GM18498 (cell line): ENCODE measurements around the gene UTP18.
A peak's percentile ranks its signal among the peaks of the same experiment; 100 is the strongest.
"Not testable (repeated sequence)": the region's sequence is repeated elsewhere in the genome, so short reads cannot be mapped to it uniquely, and the experiment has no call there.

Source experiments
- ATAC-seq: cut with Tn5 transposase; IDR thresholded peaks from one replicate; pipeline ENCODE4 v1.9.1; 2021; ENCODE audit warnings: mild to moderate bottlenecking, moderate library complexity; ENCODE audit not compliant: unreplicated experiment

Gene UTP18

GRCh38 chr17:51260237-51261023, at the start of gene UTP18:
TSS of gene UTP18 (plus strand) at chr17:51260546. CDS start at chr17:51260585, 39 bp downstream.
- peak; percentile 80 for ATAC-seq

DNA sequence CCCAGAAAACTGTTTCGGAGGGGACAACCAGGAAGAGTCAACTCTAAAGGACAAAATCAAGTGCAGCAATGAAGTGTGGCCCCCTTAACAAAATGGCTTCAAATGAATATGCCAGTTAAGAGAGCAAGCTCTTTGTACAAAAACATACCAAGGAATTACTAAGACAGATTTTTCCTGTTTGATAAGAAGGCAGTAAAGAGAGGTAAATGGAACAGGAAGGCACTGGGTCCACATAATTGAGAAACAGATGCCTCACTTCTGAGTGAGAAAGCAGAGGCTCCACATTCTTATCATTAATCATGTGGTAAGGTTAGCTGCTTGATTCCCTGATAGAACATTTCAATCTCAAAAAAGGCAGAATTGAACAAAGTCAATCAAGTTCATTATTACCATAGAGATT, 45.4 kb upstream of the UTP18 start:
- ATAC-seq = no peak

GRCh38 chr17:51217946-51218345, 42.4 kb upstream of the UTP18 start:
- ATAC-seq = no peak

DNA sequence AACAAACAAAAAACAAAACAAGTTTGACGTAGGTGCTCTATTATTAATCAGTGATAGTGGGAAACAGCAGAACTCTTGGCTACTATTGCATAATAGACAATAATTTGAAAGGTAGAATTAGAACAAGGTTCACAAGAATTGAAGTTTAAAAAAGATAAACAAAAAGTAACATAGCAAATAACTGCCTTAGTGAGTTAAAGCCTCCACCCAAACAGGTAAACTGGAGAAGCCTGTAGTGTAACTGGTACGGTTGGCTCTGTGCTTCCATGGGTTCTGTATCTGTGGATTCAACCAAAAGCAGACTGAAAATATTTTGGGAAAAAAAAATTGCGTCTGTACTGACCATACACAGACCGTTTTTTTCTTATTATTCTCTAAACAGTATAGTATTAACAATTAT, 39.0 kb upstream of the UTP18 start:
- ATAC-seq = no peak

DNA sequence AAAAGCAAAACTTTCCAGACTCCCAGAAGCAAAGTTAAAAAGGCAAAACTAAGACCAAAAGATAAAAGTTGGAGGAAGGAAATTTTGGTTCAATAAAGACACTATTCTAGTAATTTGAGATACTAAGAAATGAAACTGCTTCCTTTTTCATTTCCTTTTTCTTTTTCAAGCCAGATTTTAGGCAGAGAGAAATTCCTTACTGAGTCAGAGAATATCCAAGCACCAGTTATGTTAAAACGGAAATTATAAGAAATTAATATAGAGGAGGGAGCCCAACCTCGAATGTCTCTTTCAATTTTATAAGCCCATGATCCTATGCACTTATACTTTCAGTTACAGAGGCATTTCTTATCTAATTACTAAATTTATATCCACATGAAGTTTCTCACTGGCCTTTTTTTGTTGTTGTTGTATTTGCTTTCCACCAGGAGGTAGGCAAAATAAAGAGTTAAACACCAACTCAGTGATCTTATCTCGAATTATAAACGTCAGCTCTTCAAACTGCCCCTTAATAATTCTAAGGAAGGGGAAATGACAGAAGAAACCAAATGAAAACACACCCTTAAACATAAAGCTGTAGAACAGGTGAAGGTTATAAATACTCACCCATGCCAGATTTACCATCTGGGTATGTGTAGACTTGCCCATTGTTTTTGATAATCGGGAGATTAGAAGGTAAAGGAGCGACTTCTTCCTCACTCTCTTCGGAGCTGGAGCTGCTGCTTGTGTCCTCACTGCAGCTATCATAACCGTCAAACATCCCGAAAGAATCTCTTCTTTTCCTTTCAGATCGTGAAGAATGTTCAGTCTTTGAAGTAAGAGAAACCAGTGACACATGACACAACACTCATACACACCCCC, 35.7 kb upstream of the UTP18 start:
- ATAC-seq = no peak

DNA sequence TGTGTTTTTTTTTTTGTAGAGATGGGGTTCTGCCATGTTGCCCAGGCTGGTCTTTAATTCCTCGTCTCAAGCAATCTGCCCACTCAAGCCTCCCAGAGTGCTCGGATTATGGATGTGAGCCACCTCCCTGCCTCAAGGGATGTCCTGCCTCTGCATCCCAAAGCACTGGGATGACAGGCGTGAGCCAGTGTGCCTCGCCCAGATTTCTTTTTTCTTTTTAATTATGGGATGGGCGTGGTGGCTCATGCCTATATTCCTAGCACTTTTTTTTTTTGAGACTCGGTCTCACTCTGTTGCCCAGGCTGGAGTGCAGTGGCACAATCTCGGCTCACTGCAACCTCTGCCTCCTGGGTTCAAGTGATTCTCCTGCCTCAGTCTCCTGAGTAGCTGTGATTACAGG, 34.8 kb upstream of the UTP18 start:
- ATAC-seq = not testable (repeated sequence)

DNA sequence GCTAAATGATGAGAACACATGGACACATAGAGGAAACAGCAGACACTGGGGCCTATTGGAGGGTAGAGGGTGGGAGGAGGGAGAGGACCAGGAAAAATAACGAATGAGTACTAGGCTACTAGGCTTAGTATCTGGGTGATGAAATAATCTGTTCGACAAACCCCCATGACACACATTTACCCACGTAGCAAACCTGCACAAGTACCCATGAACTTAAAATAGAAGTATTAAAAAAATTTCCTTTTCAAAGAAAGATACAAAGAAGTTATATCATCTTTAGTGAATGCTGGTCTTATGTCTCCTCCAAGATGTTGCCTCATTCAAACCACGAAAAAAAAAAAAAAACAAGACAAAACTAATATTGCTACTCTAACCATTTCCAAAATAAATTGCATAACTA, 32.2 kb upstream of the UTP18 start:
- no peak for ATAC-seq

DNA sequence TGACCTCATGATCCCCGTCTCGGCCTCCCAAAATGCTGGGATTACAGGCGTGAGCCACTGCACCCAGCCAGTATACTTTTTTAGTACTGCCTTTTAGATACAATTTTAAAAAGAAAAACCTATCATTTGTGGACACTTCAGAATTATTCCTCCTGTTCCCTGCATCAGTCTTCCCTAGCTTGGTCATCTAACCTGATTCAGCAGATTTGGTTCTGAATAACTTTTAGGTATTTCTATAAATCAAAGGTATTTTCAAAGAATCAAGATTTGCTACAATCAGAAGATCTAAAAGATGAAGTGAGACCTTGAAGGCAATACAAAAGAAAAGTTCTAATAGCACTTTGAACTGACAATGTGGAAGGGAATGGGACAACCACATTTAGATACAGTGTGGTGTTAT, 30.5 kb upstream of the UTP18 start:
- no peak for ATAC-seq

DNA sequence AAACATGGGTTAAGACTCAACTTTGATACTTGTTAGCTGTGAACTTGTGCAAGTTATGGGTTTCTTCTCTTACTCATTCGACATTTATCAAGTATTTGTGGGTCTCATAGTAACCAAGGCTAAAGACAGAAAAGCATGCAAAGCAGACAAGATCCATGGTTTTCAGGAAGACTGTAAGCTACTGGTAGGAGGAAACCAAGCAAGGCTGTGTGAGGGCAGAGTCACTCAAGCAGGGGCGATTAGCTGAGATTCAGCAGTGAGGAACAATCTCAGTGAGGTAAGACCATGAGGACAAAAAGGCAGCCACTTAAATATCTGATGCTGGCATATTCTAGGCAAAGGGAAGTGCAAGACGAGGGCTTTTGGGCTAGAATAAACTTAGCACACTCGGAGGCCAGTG, 30.0 kb upstream of the UTP18 start:
- ATAC-seq = no peak

GRCh38 chr17:51231999-51232398, 28.3 kb upstream of the UTP18 start:
- no peak for ATAC-seq

DNA sequence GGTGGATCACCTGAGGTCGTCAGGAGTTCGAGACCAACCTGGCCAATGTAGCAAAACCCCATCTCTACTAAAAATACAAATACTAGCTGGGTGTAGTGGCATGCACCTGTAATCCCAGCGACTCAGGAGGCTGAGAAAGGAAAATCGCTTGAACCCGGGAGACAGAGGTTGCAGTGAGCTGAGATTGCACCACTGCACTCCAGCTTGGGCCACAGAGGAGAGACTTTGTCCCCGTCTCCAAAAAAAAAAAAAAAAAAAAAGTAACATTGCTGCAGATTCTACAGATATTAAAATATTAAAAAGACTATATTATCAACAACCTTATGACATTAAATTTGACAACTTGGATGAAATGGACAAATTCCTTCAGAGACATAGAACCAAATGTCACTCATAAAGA, 26.2 kb upstream of the UTP18 start:
- no peak for ATAC-seq

GRCh38 chr17:51238255-51238887, 22.0 kb upstream of the UTP18 start:
- ATAC-seq = peak; percentile 75

DNA sequence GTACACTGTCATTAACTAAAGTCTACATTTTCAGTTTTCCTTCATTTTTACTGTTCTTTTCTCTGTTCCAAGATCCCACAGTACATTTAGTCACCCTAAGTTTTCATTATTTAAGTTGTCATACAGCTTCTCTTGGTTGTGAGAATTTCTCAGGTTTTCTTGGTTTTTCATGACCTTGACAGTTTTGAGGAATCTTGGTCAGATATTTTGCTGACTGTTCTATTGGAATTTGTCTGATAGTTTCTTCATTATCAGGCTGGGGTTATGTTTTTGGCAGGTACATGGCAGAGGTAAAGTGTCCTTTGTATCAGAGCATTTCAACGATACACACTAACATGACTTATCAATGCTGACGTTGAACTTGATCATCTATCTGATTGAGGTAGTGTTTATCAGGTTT, 20.1 kb upstream of the UTP18 start:
- no peak for ATAC-seq

- no peak for ATAC-seq
Observed at GRCh38 chr17:51244041-51244440, 16.3 kb upstream of the UTP18 start.

DNA sequence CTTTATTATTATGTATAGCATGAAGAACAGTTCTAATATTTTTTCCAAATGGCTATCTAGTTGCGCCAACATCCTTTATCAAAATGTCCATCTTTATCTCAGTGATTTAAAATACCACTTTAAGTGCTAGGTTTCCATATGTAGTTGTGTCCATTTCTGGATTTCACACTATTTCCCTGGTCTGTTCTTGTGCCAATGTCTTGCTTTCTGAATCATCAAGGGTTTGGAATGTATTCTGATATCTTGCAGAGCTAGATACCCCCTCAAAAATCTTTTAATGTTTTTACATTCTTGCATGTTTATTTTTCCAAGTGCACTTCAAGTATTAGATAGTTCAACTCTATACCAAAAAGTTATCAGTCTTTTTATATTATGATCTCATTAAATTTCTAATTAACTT, 14.8 kb upstream of the UTP18 start:
- ATAC-seq = no peak

GRCh38 chr17:51250314-51250840, 10.0 kb upstream of the UTP18 start:
- ATAC-seq = no peak

DNA sequence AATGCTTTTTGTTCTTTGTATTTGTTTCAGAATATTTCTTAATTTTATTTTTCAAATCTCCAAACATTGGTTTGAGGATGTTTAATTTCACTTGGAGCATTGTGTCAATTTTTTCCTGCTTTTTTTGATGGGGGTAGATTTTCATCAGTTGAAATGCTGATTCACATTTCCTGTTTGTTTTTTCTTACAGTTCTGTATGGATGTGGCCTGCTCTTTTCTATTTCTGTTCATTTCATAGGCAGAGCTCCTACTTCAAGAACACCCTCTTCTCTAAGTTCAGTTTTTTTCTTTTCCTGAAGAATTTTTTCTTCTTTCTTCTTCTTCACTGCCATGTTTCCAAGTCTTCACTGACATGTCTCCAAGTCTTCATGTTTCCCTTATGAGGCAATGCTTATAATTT, 9.3 kb upstream of the UTP18 start:
- no peak for ATAC-seq

DNA sequence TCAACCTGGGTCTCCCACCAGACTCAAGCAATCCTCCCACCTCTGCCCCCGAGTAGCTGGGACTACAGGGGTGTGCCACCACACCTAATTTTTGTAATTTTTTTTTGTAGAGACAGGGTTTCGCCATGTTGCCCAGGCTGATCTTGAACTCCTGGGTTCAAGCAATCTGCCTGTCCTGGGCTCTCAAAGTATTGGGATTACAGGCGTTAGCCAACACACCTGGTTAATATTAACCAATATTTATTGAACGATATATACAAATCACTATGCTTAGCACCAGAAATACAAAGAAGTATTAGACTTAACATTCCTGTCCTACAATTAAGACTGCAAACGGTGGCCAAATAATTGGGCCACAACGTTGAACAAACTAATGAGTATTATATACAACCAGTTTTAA, 4.7 kb upstream of the UTP18 start:
- no peak for ATAC-seq

DNA sequence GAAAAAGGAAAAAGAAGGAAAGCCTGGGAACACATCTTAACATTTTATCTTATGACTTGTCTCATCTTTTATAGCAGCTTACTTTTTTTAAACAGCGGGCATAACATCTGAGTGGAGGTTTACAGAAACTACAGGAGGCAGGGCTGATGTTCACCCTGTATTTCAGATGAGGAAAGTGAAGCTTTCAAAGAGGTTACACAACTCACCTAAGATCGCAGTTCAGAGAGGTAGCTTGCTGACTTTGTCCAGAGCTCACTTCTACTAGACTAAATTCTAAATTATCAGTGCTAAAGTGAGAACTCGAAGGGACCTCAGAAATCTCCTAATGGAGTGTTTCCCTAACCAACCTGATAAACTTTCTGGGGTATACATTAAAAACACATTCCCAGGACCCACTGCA, 4.2 kb upstream of the UTP18 start:
- ATAC-seq = no peak

DNA sequence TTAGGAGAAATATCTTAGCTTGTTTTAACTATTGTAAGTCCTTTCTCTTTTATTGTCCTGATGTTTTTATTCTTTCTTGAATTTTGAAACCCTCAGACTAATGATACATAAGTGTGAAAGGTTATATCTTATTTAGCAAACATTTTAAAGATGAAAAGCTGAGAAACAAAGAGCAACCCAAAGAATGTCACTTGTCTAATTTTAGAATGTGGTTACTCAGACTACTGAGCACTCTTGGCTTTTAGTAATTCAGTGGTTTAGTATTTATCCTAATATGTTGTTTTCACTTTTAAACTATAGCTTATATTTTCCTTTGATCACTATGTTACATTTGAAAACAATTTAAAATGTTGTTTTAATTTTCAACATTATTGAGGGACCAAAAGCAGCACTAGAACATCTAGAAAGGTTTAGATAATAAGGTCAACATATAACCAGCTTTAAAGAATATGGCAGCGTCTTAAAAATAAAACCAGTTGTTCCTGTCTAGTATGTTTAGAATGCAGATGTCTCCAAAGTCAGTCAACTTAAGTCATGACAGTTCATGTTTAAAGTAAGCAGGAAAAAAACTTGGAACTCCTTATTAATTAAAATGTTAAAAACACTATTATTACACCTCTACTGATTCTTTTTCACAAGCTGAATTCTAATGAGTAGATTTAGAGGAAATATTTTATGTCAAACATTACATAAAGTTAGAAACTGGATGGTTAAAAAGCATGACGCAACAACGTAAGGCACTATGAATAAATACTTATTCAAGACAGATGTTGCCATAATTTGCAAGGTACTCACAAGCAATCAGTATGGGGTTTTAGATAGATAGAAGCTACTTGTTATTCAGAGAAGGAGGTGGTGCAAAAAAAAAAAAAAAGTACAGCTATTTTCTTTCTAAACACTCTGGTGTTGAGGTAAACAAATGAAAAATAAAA, 2.9 kb upstream of the UTP18 start:
- no peak for ATAC-seq
